KOPT-K1 (cell line): ENCODE measurements around the gene C3orf20.

Experiments used
- H3K27ac ChIP-seq: fragments of 200-600 bp; sonication (generic); 2 replicates; pipeline ENCODE4 v1.5.1; 2016; ENCODE audit warnings: antibody characterized with exemption, mild to moderate bottlenecking, low read depth, low read length; ENCODE audit not compliant: poor library complexity, severe bottlenecking
- H3K36me3 ChIP-seq: fragments of 200-600 bp; sonication (generic); 2 replicates; pipeline ENCODE4 v1.5.1; 2017; ENCODE audit warnings: antibody characterized with exemption, mild to moderate bottlenecking, low read length, moderate library complexity; ENCODE audit not compliant: insufficient read depth
- H3K9me3 ChIP-seq: fragments of 200-600 bp; sonication (generic); 2 replicates; pipeline ENCODE4 v1.5.1; 2017; ENCODE audit warnings: antibody characterized with exemption, low read length, mild to moderate bottlenecking; ENCODE audit not compliant: insufficient read depth, poor library complexity, severe bottlenecking

Gene C3orf20

GRCh38 chr3:14703128-14703750, 28.3 kb downstream of the C3orf20 start:
- no peaks in the 10 kb centered on the region for H3K36me3 ChIP-seq
- H3K27ac ChIP-seq, result no peak overlapping the region
- H3K9me3 ChIP-seq, result no peaks in the 10 kb centered on the region

GRCh38 chr3:14703791-14704190, 28.9 kb downstream of the C3orf20 start:
- no peaks in the 10 kb centered on the region for H3K9me3 ChIP-seq
- H3K36me3 ChIP-seq, result no peaks in the 10 kb centered on the region
- H3K27ac ChIP-seq, result no peak overlapping the region

- no peaks in the 10 kb centered on the region for H3K9me3 ChIP-seq
- H3K27ac ChIP-seq, result no peak overlapping the region
- H3K36me3 ChIP-seq, result no peaks in the 10 kb centered on the region
Measured at GRCh38 chr3:14706096-14706495, 31.2 kb downstream of the C3orf20 start.

- Histone ChIP-seq H3K9me3 (peaks cover 9% of the 10 kb centered on the region), H3K36me3 (no peaks in the 10 kb centered on the region), H3K27ac (no peak overlapping the region)
Measured at GRCh38 chr3:14716591-14716990, 41.6 kb downstream of the C3orf20 start.

GRCh38 chr3:14717307-14717706, 42.4 kb downstream of the C3orf20 start:
- Histone ChIP-seq H3K36me3 (no peaks in the 10 kb centered on the region), H3K9me3 (peaks cover 9% of the 10 kb centered on the region), H3K27ac (no peak overlapping the region)

- Histone ChIP-seq H3K36me3 (no peaks in the 10 kb centered on the region), H3K9me3 (no peaks in the 10 kb centered on the region), H3K27ac (no peak overlapping the region)
Measured at GRCh38 chr3:14718539-14718938, 43.6 kb downstream of the C3orf20 start.

- H3K36me3 ChIP-seq, result no peaks in the 10 kb centered on the region
- H3K27ac ChIP-seq, result no peak overlapping the region
Measured at GRCh38 chr3:14719006-14719405, 44.1 kb downstream of the C3orf20 start.

GRCh38 chr3:14721126-14721864, 46.4 kb downstream of the C3orf20 start:
- Histone ChIP-seq H3K27ac (no peak overlapping the region), H3K9me3 (no peaks in the 10 kb centered on the region), H3K36me3 (no peaks in the 10 kb centered on the region)

More at GRCh38 chr3:14719006-14719405, 44.1 kb downstream of the C3orf20 start:
- H3K9me3 ChIP-seq, result no peaks in the 10 kb centered on the region

GRCh38 chr3:14725013-14725412, 50.1 kb downstream of the C3orf20 start:
- no peaks in the 10 kb centered on the region for H3K36me3 ChIP-seq
- H3K27ac ChIP-seq, result no peak overlapping the region
- H3K9me3 ChIP-seq, result no peaks in the 10 kb centered on the region

- Histone ChIP-seq H3K27ac (no peak overlapping the region), H3K9me3 (no peaks in the 10 kb centered on the region), H3K36me3 (no peaks in the 10 kb centered on the region)
Measured at GRCh38 chr3:14725564-14726440, 50.9 kb downstream of the C3orf20 start.

- H3K9me3 ChIP-seq, result no peaks in the 10 kb centered on the region
- no peaks in the 10 kb centered on the region for H3K36me3 ChIP-seq
- H3K27ac ChIP-seq, result no peak overlapping the region
Measured at GRCh38 chr3:14726441-14726780, 51.5 kb downstream of the C3orf20 start.

- Histone ChIP-seq H3K36me3 (no peaks in the 10 kb centered on the region), H3K9me3 (no peaks in the 10 kb centered on the region), H3K27ac (no peak overlapping the region)
Measured at GRCh38 chr3:14728113-14728512, 53.2 kb downstream of the C3orf20 start.

GRCh38 chr3:14730703-14731382, 55.9 kb downstream of the C3orf20 start:
- no peak overlapping the region for H3K27ac ChIP-seq

GRCh38 chr3:14740983-14741382, 66.0 kb downstream of the C3orf20 start:
- no peaks in the 10 kb centered on the region for H3K36me3 ChIP-seq
- H3K9me3 ChIP-seq, result peaks cover 12% of the 10 kb centered on the region
- H3K27ac ChIP-seq, result no peak overlapping the region

More at GRCh38 chr3:14730703-14731382, 55.9 kb downstream of the C3orf20 start:
- Histone ChIP-seq H3K36me3 (no peaks in the 10 kb centered on the region), H3K9me3 (no peaks in the 10 kb centered on the region)

GRCh38 chr3:14741510-14741909, 66.6 kb downstream of the C3orf20 start:
- Histone ChIP-seq H3K9me3 (peaks cover 12% of the 10 kb centered on the region), H3K27ac (no peak overlapping the region), H3K36me3 (no peaks in the 10 kb centered on the region)
